Keratinocyte (primary cell): ENCODE data around the gene CLDN11. TPM values are rescaled to one million over a fixed set of nuclear protein-coding genes. Genes with fewer than 3 reads are reported as not detected.

Experiments used
- DNase-seq: peaks from one replicate; pipeline ENCODE4 v3.0.0-alpha.2; 2011; ENCODE audit warnings: low read depth, missing footprints, low spot score
- FAIRE-seq: peaks from 2 replicates; lab custom pipeline; 2011; peaks lifted over from hg19 to GRCh38; lab: Jason Lieb, UNC
- H2AFZ ChIP-seq: 2 replicates; pipeline ENCODE4 v1.6.0; 2012; ENCODE audit warnings: low read length, control low read depth, inconsistent platforms; ENCODE audit not compliant: control insufficient read depth
- H3K27ac ChIP-seq: 2 replicates; pipeline ENCODE4 v1.5.1; 2011; ENCODE audit warnings: low read length; ENCODE audit not compliant: control insufficient read depth, insufficient read depth
- H3K27me3 ChIP-seq: 3 replicates; pipeline ENCODE4 v1.6.0; 2011; ENCODE audit warnings: low read length; ENCODE audit not compliant: control insufficient read depth, insufficient read depth; ENCODE audit errors: extremely low read depth
- H3K36me3 ChIP-seq, 2 experiments: 2 replicates in 1 of 2; 3 replicates in 1 of 2; pipeline ENCODE4 v1.5.1; 2011; ENCODE audit warnings: low read length in 2 of 2, mild to moderate bottlenecking in 1 of 2; ENCODE audit not compliant: control insufficient read depth in 2 of 2, insufficient read depth in 2 of 2; ENCODE audit errors: extremely low read depth in 1 of 2
- H3K4me1 ChIP-seq: 3 replicates; pipeline ENCODE4 v1.5.1; 2011; ENCODE audit warnings: low read length; ENCODE audit not compliant: control insufficient read depth, insufficient read depth; ENCODE audit errors: extremely low read depth
- H3K4me2 ChIP-seq: 3 replicates; pipeline ENCODE4 v1.6.0; 2011; ENCODE audit warnings: low read depth, low read length; ENCODE audit not compliant: control insufficient read depth, insufficient read depth; ENCODE audit errors: extremely low read depth
- H3K4me3 ChIP-seq, 3 experiments: fragments of 200-600 bp in 1 of 3; sonication (generic) in 1 of 3; 2 replicates in 2 of 3; 3 replicates in 1 of 3; pipeline ENCODE4 v1.5.1; 2011 to 2016; ENCODE audit warnings: low read length in 3 of 3, mild to moderate bottlenecking in 3 of 3, control low read depth in 2 of 3, inconsistent platforms in 1 of 3, low read depth in 1 of 3, mixed read lengths in 1 of 3, mixed run types in 1 of 3, moderate library complexity in 1 of 3; ENCODE audit not compliant: control insufficient read depth in 2 of 3, insufficient read depth in 2 of 3; ENCODE audit errors: extremely low read depth in 1 of 3
- H3K79me2 ChIP-seq: 2 replicates; pipeline ENCODE4 v1.6.0; 2012; ENCODE audit warnings: low read length; ENCODE audit not compliant: control insufficient read depth, insufficient read depth
- H3K9ac ChIP-seq: 3 replicates; pipeline ENCODE4 v1.6.0; 2011; ENCODE audit warnings: low read length; ENCODE audit not compliant: control insufficient read depth, insufficient read depth; ENCODE audit errors: extremely low read depth
- H3K9me1 ChIP-seq: 3 replicates; pipeline ENCODE4 v1.6.0; 2011; ENCODE audit warnings: low read length; ENCODE audit not compliant: control insufficient read depth, insufficient read depth; ENCODE audit errors: extremely low read depth
- H3K9me3 ChIP-seq: 2 replicates; pipeline ENCODE4 v1.5.1; 2012; ENCODE audit warnings: low read depth, low read length; ENCODE audit not compliant: control insufficient read depth
- H4K20me1 ChIP-seq: 3 replicates; pipeline ENCODE4 v1.6.0; 2011; ENCODE audit warnings: low read length; ENCODE audit not compliant: control insufficient read depth, insufficient read depth; ENCODE audit errors: extremely low read depth
- CTCF ChIP-seq, 3 experiments: IDR thresholded peaks in 1 of 3; conservative IDR thresholded peaks in 1 of 3; optimal IDR thresholded peaks in 1 of 3; 2 replicates in 2 of 3; 3 replicates in 1 of 3; pipeline versions ENCODE3 to v1.5.1; 2011; ENCODE audit warnings: low read length in 3 of 3, mild to moderate bottlenecking in 3 of 3, moderate library complexity in 2 of 3, control low read depth in 1 of 3, inconsistent platforms in 1 of 3; ENCODE audit not compliant: insufficient read depth in 2 of 3; ENCODE audit errors: extremely low read depth in 1 of 3
- EZH2 ChIP-seq: IDR thresholded peaks from one replicate; pipeline ENCODE4 v1.6.1; 2012; ENCODE audit warnings: inconsistent platforms, mild to moderate bottlenecking, low read length, moderate library complexity
- dilution Hi-C: fragments of 300-500 bp; cut with MboI; formaldehyde crosslinking; loops from one replicate; pipeline ENCODE4 v1.7.0; 2020; ENCODE audit warnings: low sequenced_read_pairs; ENCODE audit not compliant: extremely low pct_ligation_motif_present
- polyA plus RNA-seq, 5 experiments: library from polyadenylated mRNA; depleted of rRNA in 3 of 5; stranded (reverse) in 3 of 5; stranded (forward) in 1 of 5; unstranded in 1 of 5; fragments of >200 nt; gene quantifications; 1 replicate in 1 of 5; 2 replicates in 3 of 5; 3 replicates in 1 of 5; pipeline versions ENCODE4 v1.2.1 to v1.2.3, GENCODE V29; 2011 to 2012; ENCODE audit warnings: missing spikeins in 2 of 5, low read depth in 1 of 5, low replicate concordance in 1 of 5

The CLDN11 gene
- polyA plus RNA-seq, 1 donor (not counting 4 experiments of a cell fraction or from before 2014, with no cell fraction given): 0.12 TPM

GRCh38 chr3:170428095-170428494, 9.4 kb downstream of the CLDN11 start:
- FAIRE-seq: no peak
- H3K4me3 ChIP-seq: no peak overlapping the region
- H3K79me2 ChIP-seq: no peaks in the 10 kb centered on the region
- H3K27ac ChIP-seq: no peak overlapping the region
- no peak overlapping the region for H2AFZ ChIP-seq
- H3K27me3 ChIP-seq: no peaks in the 10 kb centered on the region
- H3K9ac ChIP-seq: no peak overlapping the region
- dilution Hi-C loops: loop anchor here (10.0 kb wide), 1 partner anchor 427 kb away; no protein-coding TSS in a partner anchor
- no peaks in the 10 kb centered on the region for H4K20me1 ChIP-seq
- no peak for TF ChIP-seq CTCF (optimal IDR thresholded peaks at IDR 0.05 in 1 of 3, IDR thresholded peaks at IDR 0.05 in 1 of 3, conservative IDR thresholded peaks at IDR 0.05 in 1 of 3; ENCODE audit: extremely low read depth in 1 of 3, insufficient read depth in 2 of 3, low read length in 3 of 3)
- no peak for TF ChIP-seq EZH2
- no peaks in the 10 kb centered on the region for H3K4me1 ChIP-seq
- H3K36me3 ChIP-seq: no peaks in the 10 kb centered on the region
- no peaks in the 10 kb centered on the region for H3K9me1 ChIP-seq
- H3K4me2 ChIP-seq: no peak overlapping the region
- DNase-seq: no peak
- H3K9me3 ChIP-seq: no peaks in the 10 kb centered on the region

- Histone ChIP-seq H3K36me3 (no peaks in the 10 kb centered on the region), H3K9me3 (no peaks in the 10 kb centered on the region), H3K4me2 (no peak overlapping the region), H4K20me1 (no peaks in the 10 kb centered on the region), H3K27me3 (no peaks in the 10 kb centered on the region), H3K9ac (no peak overlapping the region), H3K4me1 (no peaks in the 10 kb centered on the region), H3K9me1 (no peaks in the 10 kb centered on the region), H3K79me2 (no peaks in the 10 kb centered on the region), H3K27ac (no peak overlapping the region), H3K4me3 (no peak overlapping the region), H2AFZ (no peak overlapping the region)
- dilution Hi-C loops: loop anchor here (10.0 kb wide), 1 partner anchor 426 kb away; no protein-coding TSS in a partner anchor
- FAIRE-seq (no peak), DNase-seq (no peak)
- TF ChIP-seq EZH2: no peak
- no peak for TF ChIP-seq CTCF (optimal IDR thresholded peaks at IDR 0.05 in 1 of 3, IDR thresholded peaks at IDR 0.05 in 1 of 3, conservative IDR thresholded peaks at IDR 0.05 in 1 of 3; ENCODE audit: extremely low read depth in 1 of 3, insufficient read depth in 2 of 3, low read length in 3 of 3)
Measured at GRCh38 chr3:170429050-170429449, 10.4 kb downstream of the CLDN11 start.
